ENCODE results near the gene KDM3A.

- TF ChIP-seq REST (IDR thresholded peaks at IDR 0.05; ENCODE audit: low read depth, low read length) = no peak
- no peak for TF ChIP-seq FOXJ3 (CRISPR knock-in tag; IDR thresholded peaks at IDR 0.05)
- no peak for TF ChIP-seq NFIC (IDR thresholded peaks at IDR 0.05; ENCODE audit: borderline replicate concordance)
- no peak for TF ChIP-seq SMC3 (IDR thresholded peaks at IDR 0.05; ENCODE audit: low read depth, low read length)
Measured at GRCh38 chr2:86485103-86485502, 43.9 kb downstream of the KDM3A start.
